GM18502 (cell line): ENCODE data around the gene SPATS2L.
A peak's percentile ranks its signal among the peaks of the same experiment; 100 is the strongest.

Source experiments
- ATAC-seq: cut with Tn5 transposase; IDR thresholded peaks from one replicate; pipeline ENCODE4 v1.9.1; 2021; ENCODE audit warnings: mild to moderate bottlenecking; ENCODE audit not compliant: unreplicated experiment, poor library complexity

Gene SPATS2L

GRCh38 chr2:200367155-200367554, 60.7 kb downstream of the SPATS2L start:
- no peak for ATAC-seq

- ATAC-seq, result no peak
Observed at GRCh38 chr2:200369886-200370285, 63.4 kb downstream of the SPATS2L start.

GRCh38 chr2:200373231-200373630, 66.7 kb downstream of the SPATS2L start:
- peak; percentile 45 for ATAC-seq

GRCh38 chr2:200373973-200374416, 67.5 kb downstream of the SPATS2L start:
- ATAC-seq, result peak; percentile 93

GRCh38 chr2:200376513-200377354, 70.2 kb downstream of the SPATS2L start:
- no peak for ATAC-seq

- ATAC-seq, result no peak
Observed at GRCh38 chr2:200377355-200378336, 71.2 kb downstream of the SPATS2L start.

- no peak for ATAC-seq
Observed at GRCh38 chr2:200378652-200379290, 72.3 kb downstream of the SPATS2L start.

GRCh38 chr2:200379481-200380090, 73.1 kb downstream of the SPATS2L start:
- ATAC-seq, result no peak

- no peak for ATAC-seq
Observed at GRCh38 chr2:200380091-200380561, 73.6 kb downstream of the SPATS2L start.

- ATAC-seq, result no peak
Observed at GRCh38 chr2:200380833-200381542, 74.5 kb downstream of the SPATS2L start.

- no peak for ATAC-seq
Observed at GRCh38 chr2:200382874-200383273, 76.4 kb downstream of the SPATS2L start.

GRCh38 chr2:200383380-200384110, 77.1 kb downstream of the SPATS2L start:
- peak; percentile 80 for ATAC-seq

- ATAC-seq, result no peak
Observed at GRCh38 chr2:200385063-200385635, 78.7 kb downstream of the SPATS2L start.

GRCh38 chr2:200393191-200393590, 86.7 kb downstream of the SPATS2L start:
- ATAC-seq, result no peak

- no peak for ATAC-seq
Observed at GRCh38 chr2:200394045-200394444, 87.6 kb downstream of the SPATS2L start.

- no peak for ATAC-seq
Observed at GRCh38 chr2:200396781-200397242, 90.3 kb downstream of the SPATS2L start.

GRCh38 chr2:200397785-200398184, 91.3 kb downstream of the SPATS2L start:
- no peak for ATAC-seq

GRCh38 chr2:200399046-200399445, 92.6 kb downstream of the SPATS2L start:
- no peak for ATAC-seq
